ENCODE results near the gene CNGB1. TPM values are rescaled to one million over a fixed set of nuclear protein-coding genes. Genes with fewer than 3 reads are reported as not detected.
"Not testable (repeated sequence)": the region's sequence is repeated elsewhere in the genome, so short reads cannot be mapped to it uniquely, and the experiment has no call there.

Gene CNGB1
- total RNA-seq, 1 donor from 2014 or later: not detected

DNA sequence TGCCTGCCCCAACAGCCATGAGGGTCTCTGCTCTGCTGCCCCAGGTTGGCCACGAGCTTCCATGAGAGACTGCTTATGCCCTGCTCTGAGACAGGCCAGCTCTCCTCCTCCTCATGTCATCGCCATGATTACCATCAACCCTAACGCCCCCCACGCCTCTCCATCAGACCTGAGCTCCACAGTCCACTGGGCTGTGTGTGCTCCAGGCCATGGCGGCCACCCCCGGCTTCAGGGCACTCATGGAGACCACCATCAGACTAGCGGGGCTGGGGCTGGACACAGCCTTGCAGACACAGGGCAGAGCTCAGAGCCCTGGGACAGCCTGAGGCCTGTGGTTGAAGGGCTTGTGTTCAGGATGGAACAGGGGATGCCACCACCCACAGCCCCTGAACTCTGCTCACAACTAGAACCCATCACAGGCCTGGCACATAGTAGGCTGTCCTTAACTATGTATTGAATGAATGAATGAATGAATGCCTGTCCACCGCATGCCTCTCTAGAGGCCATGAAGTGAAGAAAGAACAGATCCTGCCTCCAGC is 14.6 kb downstream of the CNGB1 start:
- ATAC-seq (no peak), DNase-seq (ENCODE audit: low spot score) (no peak)

DNA sequence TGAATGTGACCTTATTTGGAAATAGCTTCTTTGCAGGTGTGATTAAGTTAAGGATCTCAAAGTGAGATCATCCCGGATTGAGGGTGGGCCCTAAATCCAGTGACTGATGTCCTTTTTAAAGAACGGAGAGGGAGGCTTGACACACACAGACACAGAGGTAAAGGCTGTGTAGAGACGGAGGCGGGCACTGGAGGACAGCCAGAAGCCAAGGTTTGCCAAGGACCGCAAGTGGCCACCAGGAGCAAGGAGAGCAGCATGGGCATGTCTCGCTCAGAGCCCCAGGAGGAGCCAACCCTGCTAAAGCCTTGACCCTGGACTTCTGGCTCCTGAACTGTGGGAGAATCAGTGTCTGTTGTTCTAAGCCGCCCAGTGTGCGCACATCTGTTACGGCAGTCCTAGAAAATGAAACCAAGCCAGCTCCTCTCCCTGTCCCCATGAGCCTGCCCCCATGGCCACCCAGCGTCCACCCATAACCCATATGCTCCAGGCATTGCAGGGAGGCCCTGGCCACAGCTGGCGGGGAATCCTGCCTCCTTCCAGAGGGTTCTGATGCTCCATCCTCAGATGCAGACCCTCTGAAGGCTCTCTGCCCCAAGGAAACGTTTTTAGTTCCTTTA is 15.2 kb downstream of the CNGB1 start:
- ATAC-seq: peak; percentile 55

DNA sequence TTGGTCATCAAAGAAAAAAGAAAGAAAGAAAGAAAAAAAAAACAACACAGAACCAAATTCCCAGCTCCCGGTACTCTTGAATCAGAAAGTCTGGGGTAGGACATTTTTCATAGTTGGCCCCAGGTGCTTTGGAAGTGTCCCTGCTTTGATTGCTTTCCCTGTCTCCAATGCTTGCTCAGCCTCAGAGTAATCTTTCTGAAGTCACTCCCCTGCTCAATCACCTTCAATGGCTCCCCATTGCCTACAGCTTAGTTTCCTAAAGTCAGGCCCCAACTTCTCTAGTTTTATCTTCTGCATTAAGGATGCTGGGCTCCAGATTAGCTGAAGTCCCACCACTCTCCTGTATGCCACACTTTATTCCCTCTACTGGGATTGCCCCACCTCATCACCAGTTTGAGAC is 17.1 kb downstream of the CNGB1 start:
- ATAC-seq (no peak), DNase-seq (ENCODE audit: low spot score) (no peak)

More for the DNA sequence above, 15.2 kb downstream of the CNGB1 start:
- DNase-seq (ENCODE audit: low spot score): no peak

DNA sequence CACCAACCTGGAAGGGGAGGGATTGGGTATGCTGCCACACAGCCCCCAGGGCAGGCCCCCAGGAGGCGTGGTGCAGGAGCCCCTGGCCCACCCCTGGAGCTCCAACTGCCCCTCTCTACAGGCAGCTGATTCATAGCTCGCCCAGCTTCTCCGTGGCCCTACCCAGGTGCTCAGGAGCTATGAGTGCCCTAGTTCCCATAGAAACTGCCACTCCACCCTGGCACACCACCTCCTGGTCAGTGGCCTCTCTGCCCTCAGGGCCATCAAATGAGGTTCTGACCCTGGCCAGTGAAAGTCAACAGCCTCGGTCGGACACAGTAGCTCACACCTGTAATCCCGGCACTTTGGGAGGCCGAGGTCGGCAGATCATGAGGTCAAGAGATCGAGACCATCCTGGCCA is 18.0 kb downstream of the CNGB1 start:
- ATAC-seq (peak; percentile 94), DNase-seq (ENCODE audit: low spot score) (peak; percentile 68)

DNA sequence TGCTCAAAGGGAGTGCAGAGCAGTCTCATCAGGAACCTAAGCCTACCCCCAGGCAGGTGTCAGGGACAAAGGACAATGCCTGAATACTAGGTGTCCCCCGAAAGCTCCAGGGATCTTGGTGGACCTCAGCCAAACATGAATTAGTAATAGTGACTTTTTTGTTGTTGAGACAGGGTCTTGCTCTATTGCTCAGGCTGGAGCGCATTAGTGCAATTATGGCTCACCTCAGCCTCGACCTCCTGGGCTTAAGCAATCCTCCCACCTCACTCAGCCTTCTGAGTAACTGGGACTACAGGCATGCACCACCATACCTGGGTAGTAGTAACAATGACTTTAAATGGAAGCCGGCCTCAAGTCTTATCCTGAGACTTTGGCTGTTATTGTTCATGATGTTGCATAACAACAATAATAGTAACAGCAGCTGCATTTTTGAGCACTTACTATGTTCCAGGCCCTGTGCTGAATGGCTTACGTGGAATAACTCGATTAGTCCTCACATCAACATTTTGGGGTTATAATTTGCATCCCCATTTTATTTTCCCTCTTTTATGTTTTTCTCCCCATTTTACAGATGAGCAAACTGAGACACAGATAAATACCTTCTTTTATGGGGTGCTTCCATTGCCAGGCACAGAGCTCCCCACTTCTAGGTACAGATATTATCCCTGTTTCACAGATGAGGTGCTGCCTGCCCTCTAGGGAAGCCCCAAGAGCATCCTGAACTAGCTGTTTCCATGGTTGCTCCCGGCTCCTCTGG is 19.5 kb downstream of the CNGB1 start:
- no peak for ATAC-seq
- no peak for DNase-seq (ENCODE audit: low spot score)

DNA sequence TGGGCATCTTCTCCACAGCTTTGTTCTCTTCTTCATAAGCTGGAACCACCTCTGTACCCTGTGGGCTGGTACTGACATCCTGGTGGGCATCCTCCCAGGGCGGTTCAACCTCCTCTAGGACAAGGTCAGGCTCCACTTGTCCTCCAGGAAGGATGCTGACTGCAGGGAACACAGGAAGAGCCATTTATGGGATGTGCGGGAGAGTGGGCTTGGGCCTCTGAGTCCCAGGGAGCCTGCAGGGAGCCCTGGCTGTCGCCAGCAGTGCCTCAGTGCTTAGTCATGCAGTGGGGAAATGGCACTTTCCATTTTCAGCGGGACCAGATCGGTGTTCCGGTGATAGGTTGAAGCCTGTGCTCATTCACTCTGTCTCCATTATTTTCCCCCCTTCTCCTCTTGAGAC is 20.5 kb downstream of the CNGB1 start:
- DNase-seq (ENCODE audit: low spot score) (no peak), ATAC-seq (no peak)

DNA sequence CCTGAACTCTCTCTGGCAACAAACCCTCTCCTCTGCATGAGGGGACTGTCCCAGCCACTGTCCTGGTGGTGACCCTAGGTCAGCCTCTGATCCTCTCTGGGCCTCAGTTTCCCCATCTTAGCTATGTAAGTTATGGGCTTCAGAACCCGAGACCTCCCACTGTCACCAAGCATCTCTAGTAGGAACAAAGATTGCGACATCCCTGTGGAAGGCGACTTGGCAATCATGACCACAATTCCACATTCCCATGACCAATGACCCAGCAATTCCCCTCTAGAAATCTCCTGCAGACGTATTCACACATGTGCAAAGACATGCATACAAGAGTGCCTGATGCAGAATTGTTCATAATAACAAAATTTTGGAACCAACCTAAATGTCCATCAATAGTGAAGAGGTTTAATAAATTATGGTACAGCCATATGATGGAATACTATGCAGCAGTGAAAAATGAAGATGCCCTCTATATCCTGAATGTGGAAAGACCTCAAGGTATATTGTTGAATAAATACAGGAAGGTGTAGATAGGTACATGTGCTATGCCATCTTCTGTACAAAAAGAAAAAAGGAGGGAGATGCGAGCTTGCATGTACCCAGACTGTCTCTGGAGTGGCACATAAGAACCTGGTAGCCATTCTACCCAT is 21.2 kb downstream of the CNGB1 start:
- DNase-seq (ENCODE audit: low spot score) (no peak), ATAC-seq (no peak)

DNA sequence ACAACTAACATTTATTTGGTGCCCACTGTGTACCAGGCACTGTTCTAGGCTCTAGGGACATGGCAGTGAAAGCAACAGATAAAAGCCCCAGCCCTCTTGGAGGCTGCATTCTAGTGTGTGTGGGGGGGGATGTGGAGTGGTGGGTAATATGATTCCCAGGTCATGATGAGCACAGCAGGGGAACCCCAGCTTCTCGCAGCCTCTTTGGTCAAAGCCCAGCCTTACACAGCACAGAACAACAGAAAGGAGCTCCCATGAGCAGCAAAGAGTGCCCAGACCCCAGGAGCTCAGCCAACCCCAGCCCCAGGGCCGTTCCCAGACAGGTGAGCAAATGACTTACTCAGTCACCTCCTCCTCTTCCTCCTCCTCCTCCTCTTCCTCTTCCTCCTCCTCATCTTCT is 21.9 kb downstream of the CNGB1 start:
- DNase-seq (ENCODE audit: low spot score) (no peak), ATAC-seq (no peak)

DNA sequence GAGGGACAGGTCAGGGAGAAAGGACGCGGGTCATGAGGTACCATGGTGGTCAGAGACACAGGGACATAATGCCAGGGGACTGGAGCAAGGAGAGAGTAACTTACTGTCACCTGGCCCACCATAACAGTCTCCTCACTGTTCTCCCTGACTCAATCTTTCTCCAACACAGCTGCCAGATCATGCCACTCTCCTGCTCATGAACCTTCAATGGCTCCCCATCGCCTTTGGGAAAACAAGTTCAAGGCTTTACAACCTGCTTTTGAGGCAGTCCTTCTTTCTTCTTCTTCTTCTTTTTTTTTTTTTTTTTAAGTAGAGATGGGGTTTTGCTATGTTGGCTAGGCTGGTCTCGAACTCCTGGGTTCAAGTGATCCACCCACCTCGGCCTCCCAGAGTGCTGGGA is 22.9 kb downstream of the CNGB1 start:
- DNase-seq (ENCODE audit: low spot score): no peak

DNA sequence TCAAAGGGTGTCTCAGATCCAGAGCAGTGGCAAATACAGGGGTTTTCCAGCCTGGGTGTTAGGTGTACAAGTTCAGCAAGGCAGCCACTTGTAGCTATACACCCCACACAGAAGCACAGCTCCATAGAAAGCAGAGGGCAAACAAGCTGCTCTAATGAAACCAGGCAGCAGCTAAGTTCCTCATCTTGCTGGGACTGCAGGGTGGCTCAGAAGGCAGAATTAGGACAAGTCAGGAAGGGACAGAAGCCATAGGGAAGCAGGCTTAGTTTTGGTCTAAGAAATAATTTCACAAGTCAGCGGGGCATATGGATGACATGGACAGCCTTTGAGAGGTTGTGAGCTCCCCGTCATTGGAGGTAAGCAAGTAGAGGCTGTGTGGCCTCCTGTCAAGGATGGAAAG is 23.7 kb downstream of the CNGB1 start:
- peak; percentile 11 for ATAC-seq
- DNase-seq (ENCODE audit: low spot score): no peak

More for the DNA sequence above, 22.9 kb downstream of the CNGB1 start:
- ATAC-seq: no peak

DNA sequence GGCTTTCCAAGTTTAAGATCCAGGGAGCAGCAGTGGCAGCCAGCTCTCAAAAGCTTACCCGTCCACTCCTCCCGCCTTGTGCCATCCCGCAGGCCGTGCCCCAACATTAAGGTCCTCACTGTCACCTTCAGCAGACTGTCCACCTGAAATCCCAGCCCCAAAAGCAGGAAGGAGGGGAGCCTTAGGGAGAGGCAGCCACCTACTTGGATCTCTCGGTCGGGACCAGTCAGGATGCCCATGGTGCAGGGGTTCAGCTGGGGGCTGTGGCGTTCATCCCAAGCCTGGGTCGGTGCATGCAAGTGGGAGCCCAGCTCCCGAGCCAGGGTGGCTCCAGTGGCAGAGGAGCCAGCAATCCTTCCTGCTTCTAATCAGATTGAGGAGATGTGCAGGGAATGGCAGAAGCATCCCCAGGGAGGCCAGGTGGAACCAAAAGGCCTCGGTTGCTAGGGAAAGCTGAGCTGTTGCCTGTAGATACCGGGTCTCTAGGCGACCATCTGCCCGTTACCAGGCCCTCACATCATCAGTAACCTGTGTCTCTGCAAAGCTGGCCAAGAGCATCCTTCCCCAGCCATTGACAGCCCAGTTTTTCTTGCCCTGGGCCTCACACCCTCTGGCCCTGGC is 24.6 kb downstream of the CNGB1 start:
- no peak for ATAC-seq
- no peak for DNase-seq (ENCODE audit: low spot score)

DNA sequence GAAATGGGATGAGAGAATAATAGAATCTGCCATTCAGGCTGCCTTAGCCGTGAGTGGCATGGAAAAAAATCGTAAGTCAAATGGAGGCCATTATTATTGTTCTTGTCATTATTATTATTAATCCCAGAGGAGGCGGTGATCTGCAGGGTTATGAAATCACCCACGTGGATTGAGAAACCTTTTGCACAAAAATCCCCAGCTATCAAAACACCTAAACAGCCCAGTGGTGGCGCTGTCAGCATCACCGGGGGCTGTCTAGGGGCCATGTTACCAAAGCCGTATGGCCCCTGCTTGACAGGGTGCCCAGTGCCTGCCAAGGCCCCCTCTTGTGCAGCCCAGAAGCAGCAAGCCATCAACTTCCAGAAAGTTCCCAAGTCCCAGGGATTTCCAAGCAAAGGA is 25.2 kb downstream of the CNGB1 start:
- DNase-seq (ENCODE audit: low spot score): no peak
- no peak for ATAC-seq

DNA sequence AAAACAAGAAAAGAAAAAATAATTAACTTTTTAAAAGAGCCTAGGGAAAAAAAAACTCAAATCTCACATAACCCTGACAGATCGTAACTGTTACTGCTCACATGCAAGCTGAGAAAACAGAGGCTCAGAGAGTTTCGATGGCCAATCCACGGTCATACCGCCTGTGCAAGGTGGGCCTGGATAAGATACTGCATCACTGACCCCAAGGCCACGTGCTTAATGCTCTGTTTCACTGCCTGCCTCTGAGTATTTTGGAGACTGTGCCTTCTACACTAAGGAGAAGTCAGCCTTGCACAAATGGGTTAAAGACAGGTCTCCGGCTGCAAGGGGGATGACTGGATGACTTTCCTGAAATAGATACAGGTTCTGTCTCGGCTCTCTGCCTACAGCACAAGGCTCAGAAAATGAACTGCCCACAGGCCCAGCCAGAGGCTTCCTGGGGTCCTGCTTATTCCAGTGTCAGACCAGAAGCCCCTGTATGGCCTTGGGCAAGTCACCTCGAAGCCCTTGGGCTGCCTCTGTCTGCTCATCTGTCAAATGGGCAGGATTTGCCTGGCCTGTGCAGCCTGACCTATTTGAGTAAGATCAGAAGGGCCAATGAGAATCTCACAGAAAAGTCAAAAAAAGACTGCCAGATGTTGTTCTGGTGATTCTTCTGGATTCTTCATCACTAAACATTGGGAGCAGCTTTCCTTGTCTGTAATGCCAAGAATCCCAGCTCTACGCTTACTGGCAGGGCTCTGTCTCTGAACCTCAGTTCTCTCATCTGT is 25.8 kb downstream of the CNGB1 start:
- ATAC-seq (no peak), DNase-seq (ENCODE audit: low spot score) (no peak)

DNA sequence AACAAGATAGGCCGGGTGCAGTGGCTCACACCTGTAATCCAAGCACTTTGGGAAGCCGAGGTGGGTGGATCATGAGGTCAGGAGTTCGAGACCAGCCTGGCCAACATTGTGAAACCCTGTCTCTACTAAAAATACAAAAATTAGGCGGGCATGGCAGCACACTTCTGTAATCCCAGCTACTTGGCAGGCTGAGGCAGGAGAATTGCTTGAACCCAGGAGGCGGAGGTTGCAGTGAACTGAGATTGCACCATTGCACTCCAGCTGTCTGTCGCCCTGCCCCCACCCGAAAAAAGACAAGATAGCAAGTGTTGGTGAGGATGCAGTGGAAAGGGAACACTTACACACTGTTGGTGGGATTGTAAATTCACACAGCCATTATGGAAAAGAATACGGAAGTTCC is 27.5 kb downstream of the CNGB1 start:
- ATAC-seq (peak; percentile 47), DNase-seq (ENCODE audit: low spot score) (peak; percentile 63)

DNA sequence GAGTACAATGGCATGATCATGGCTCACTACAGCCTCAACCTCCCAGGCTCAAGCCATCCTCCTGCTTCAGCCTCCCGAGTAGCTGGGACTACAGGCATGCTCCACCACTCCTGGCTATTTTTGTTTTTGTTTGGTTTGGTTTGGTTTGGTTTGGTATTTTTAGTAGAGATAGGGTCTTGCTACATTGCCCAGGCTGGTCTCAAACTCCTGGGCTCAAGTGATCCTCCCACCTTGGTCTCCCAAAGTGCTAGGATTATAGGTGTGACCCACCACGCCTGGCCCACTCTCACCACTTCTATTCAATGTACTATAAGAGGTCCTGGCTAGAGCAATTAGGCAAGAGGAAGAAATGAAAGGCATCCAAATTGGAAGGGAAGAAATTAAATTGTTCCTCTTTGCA is 29.0 kb downstream of the CNGB1 start:
- not testable (repeated sequence) for DNase-seq (ENCODE audit: low spot score); ATAC-seq

DNA sequence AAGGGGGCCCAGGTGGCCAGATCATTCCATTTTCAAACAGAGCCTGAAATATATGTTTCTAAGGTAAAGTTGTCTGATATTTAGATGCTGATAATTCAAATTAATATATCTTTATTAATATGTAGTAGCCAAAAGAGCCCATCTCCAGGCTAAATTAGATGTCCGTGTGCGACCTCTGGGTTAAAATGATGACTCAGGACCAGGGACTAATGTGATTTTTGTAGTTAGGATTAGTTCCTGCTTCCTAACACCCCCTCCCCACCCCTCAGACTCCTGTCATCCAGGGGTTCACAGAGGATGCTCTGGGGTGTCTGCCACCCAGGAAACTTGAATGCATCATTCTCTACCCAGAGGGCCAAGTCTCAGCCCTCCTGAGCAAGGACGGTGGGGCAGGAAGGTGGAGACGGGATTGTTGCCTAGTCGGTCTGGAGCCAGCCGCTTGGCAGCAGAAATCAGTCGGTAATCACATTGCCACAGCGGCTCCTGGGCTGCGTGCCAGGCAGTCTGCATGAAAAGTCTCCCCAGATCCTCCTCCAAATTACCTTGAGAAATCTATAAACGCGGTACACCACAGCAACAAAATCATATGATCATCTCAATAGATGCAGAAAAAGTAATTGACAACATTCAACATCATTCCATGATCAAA is 29.8 kb downstream of the CNGB1 start:
- ATAC-seq (peak; percentile 89), DNase-seq (ENCODE audit: low spot score) (peak; percentile 88)

DNA sequence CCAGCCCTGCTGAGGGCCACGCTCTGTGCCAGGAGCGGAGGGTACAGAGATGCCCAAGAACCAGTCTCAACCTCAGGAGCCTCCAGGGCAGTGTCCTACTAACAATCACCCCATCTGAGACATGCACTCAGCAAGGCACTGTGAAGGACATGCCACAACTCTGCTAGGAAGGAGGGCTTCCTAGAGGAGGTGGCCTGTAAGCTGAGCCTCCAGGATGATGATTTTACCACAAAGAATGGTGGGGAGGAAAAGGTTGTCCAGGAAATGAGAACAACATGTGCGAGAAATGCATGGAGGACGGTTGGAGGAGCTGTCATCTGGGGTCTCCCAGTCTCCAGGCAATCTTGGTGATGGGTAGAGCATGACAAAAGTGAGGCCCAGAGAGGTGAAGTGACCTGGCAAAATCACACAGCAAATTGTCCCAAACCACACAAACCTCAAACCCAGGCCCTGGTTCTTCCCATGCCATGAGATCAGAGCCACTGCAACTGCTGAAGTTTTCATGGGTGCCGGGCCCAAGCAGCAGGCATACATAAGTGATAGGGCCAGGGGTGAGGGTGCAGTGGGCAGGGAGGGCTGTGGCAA is 30.5 kb downstream of the CNGB1 start:
- ATAC-seq (no peak), DNase-seq (ENCODE audit: low spot score) (no peak)

DNA sequence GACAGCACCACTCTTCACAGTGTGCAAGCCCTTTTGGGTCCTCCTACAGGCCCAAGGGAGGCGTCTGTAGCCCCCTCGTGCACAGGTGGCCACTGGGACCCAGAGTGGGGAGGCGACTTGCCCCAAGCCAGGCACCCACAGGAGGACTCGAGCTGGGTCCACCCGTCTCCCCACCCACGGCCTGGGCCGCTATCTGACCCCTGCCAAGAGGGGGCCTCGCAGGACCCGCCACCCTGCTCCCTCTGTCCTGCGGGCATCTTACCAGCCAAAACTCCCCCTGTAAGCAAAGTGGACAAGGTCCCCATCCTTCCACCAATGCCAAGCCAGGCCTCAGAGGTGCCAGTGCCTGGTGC is 31.1 kb downstream of the CNGB1 start:
- DNase-seq (ENCODE audit: low spot score): no peak
- ATAC-seq: no peak

DNA sequence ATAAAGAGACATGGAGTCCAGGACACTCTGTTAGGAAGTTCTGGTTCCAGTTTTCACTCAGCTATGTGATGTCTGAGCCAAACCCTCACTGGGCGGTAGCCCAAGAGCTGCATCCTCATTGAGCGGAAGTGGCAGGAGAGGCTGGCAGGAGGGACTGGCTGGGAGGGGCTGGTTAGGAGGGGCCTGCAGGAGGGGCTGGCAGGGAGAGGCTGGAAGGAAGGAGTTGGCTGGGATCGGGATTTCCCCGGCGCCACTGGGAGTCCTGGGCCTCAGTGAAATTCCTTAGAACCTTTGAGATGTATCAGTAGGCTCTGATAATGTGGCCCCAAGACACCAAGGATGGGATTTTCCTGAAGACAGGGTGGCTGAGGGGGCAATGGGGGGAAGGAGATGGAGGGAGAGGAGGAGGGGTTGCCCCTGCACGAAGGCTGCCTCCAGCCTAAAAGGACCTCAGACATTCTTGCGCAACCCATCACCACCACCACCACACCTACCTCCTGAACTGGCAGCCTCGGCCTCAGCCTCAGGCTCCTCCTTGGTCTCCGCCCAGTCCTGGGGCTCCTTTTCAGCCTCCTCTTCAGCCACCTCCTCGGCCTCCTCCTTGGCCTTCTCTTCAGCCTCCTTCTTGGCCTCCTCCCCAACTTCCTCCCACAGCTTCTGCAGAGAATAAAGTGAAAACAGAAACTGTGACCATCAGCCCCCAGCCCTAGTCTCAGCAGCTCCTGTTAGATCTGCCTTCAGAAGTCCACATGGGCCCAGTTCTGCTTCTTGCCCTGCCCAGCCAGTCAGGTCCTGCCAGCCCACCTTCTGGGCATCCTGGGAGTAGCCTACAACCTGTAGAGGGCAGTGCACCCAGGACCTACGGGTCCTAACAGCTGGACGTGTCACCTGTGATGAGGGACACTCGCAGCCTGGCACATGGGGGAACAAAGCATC is 31.7 kb downstream of the CNGB1 start:
- no peak for DNase-seq (ENCODE audit: low spot score)
- peak; percentile 7 for ATAC-seq

Data from left lobe of liver (tissue), 2 donors.